ENCODE data around the gene NRSN2. TPM values are rescaled to one million over a fixed set of nuclear protein-coding genes. Genes with fewer than 3 reads are reported as not detected.
"Not testable (repeated sequence)": the region's sequence is repeated elsewhere in the genome, so short reads cannot be mapped to it uniquely, and the experiment has no call there.

The NRSN2 gene
- total RNA-seq, 1 donor from 2014 or later, result 50.8 TPM

DNA sequence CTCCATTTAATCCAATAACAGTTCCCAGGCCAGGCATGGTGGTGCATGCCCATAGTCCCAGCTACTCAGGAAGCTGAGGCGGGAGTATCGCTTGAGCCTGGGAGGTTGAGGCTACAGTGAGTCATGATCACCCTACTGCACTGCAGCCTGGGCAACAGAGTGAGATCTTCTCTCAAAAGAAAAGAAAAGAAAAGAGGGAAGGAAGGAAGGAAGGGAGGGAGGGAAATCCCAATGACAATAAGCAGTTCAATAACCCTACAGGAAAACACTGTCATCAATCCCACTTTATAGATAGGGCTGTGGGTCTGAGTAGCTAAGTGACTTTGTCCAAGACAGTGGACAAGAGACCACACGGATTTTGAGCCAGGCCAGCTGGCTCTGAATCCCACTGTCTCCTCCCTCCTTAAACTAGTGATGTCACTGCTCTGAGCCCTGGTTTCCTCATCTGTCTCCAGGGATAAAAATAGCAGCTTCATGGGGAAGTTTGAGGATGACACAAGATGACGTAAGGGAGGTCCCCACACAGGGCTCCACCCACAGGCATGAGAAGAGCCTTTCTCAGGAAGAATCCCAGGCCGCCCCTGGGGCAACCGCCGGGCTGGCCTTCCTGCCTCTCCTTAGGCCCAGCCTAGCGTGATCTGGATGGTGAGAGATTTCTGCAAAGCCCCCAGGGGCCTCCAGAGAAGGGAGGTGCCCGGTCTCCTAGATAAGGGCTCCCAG, 26.4 kb downstream of the NRSN2 start:
- peak; percentile 77 for DNase-seq (ENCODE audit: extremely low read depth, low read depth, low spot score)

DNA sequence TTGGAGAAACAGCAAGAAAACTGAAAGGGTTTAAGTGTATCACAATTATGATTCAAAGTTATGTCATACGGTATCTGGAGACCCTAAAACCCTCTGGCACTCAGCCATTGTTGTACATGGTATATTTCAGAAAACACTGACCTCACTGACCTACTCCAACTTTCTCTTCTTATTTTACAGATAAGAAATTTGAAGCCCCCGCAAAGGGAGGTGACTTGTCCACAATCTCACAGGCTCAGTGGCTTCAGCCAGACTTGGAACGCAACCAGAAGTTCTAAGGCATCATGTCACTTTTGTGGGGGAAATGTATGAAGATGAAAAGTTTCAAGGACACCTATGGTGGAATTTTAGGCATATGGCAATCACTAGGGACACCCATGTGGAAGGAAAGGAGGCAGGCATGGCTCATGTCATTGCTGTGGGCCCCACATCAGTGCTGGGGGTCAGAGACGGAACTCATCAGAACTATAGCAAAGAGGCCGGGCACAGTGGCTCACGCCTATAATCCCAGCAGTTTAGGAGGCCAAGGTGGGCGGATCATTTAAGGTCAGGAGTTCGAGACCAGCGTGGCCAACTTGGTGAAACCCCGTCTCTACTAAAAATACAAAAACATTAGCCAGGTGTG, 28.5 kb downstream of the NRSN2 start:
- DNase-seq (ENCODE audit: extremely low read depth, low read depth, low spot score), result no peak

DNA sequence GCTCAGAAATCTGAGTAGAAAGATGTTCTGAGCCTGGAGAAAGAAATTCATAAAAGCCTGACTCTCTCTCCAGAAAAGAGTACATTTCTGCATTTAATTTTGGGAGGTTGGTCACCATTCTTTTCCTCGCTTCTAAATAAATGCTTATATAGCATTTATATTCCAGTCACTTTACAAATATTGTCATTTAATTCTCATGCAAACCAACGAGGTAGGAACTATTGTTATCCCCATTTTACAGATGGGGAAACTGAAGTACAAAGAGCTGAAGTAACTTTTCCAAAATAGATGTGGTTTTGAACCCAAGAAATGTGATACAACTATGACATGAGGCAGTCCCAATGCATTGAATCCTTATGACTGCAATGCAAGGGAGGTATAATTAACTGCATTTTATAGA, 29.2 kb downstream of the NRSN2 start:
- no peak for DNase-seq (ENCODE audit: extremely low read depth, low read depth, low spot score)

DNA sequence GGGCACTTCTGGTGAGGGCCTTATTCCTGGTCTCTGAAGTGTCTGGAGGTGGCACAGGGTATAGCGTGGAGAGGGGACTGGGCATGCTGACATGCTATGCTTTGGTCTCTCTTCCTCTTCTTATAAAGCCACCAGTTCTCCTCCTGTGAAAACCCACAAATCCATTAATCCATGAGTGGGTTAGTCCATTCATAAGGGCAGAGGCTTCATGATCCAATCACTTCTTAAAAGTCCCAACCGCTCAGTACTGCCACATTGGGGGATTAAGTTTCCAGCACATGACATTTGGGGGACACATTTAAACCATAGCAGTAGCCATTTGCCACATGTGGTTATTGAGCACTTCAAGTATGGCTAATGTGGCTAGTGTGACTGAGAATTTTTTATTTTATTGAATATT, 29.8 kb downstream of the NRSN2 start:
- DNase-seq (ENCODE audit: extremely low read depth, low read depth, low spot score), result no peak

DNA sequence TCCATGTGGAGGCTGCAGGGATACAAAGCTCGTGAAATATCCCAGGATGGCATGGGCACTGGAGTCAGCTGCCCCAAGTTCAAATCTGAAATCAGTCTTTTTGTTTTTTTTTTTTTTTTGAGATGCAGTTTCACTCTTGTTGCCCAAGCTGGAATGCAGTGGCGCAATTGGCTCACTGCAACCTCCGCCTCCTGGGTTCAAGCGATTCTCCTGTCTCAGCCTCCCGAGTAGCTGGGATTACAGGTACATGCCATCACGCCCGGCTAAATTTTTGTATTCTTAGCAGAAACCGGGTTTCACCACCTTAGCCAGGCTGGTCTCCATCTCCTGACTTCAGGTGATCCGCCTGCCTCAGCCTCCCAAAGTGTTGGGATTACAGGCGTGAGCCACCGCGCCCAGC, 30.7 kb downstream of the NRSN2 start:
- not testable (repeated sequence) for DNase-seq (ENCODE audit: extremely low read depth, low read depth, low spot score)

DNA sequence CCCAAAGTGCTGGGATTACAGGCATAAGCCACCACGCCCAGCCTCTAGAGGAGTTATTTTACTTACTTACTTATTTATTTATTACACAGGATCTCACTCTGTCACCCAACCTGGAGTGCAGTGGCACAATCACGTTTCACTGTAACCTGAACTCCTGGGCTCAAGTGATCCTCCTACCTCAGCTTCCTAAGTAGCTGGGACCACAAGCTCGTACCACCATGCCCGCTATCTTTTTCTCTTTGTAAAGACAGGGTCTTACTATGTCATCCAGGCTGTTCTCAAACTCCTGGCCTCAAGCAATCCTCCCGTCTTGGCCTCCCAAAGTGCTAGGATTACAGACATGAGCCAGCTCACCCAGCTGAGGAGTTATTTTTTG, 32.0 kb downstream of the NRSN2 start:
- no peak for DNase-seq (ENCODE audit: extremely low read depth, low read depth, low spot score)

DNA sequence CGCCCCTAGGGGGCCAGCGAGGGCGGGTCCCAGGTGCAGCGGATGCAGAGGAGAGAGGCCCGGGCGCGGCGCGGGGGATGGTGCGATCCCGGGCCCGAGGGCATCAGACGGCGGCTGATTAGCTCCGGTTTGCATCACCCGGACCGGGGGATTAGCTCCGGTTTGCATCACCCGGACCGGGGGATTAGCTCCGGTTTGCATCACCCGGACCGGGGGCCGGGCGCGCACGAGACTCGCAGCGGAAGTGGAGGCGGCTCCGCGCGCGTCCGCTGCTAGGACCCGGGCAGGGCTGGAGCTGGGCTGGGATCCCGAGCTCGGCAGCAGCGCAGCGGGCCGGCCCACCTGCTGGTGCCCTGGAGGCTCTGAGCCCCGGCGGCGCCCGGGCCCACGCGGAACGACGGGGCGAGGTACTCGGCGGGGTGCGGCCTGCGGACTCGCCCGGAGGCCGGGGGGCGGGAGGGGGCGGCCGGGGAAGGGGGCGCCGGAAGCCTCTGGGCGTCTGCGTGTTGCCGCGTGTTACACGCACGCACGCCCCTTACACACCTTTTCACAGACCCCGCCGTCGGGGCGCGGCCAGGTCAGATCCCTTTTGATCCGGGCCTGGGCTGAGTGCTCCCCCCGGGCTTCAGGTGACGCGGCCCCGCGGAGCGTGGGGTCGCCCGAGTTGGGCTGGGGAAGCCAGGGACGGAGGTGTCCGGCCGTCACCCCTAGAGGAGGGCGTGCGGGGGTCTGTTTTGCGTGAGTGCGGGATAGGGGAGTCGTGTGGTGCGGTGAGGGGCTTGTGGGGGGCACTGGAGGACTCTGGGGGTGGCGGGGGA, 34.1 kb downstream of the NRSN2 start:
- no peak for DNase-seq (ENCODE audit: extremely low read depth, low read depth, low spot score)

DNA sequence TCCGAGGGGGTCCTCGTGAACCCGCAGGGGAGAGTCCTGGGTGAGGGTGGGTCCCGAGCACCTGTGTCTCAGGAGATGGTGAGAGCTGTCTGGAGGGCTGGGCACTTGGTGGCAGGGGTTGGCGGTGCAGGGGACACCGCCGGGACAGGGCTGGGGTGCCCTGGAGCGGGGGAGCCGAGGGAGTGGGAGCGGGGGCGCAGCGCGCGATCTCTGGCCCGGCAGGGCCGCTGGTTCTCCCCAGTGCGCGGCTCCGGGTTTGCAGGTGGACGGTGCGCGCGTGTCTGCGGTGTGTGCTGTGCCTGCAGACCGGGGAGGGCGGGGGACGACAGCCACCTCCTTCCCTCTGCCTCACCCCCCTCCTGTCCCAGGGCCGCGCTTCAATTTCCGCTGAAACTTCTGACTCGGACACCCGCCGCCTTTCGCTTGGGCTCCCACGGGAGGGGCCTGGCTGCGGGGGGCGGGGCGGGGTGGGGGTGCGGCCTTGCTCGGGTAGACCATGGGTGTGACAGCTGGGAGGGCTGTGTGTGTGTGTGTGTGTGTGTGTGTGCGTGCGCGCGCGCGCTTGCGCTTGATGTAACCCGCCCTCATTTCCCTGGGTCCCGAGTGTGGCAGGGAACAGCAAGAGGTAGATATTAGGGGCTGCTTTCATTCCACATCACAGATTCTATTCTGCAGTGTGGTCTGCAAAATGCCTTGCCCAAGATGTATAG, 34.8 kb downstream of the NRSN2 start:
- DNase-seq (ENCODE audit: extremely low read depth, low read depth, low spot score), result no peak

DNA sequence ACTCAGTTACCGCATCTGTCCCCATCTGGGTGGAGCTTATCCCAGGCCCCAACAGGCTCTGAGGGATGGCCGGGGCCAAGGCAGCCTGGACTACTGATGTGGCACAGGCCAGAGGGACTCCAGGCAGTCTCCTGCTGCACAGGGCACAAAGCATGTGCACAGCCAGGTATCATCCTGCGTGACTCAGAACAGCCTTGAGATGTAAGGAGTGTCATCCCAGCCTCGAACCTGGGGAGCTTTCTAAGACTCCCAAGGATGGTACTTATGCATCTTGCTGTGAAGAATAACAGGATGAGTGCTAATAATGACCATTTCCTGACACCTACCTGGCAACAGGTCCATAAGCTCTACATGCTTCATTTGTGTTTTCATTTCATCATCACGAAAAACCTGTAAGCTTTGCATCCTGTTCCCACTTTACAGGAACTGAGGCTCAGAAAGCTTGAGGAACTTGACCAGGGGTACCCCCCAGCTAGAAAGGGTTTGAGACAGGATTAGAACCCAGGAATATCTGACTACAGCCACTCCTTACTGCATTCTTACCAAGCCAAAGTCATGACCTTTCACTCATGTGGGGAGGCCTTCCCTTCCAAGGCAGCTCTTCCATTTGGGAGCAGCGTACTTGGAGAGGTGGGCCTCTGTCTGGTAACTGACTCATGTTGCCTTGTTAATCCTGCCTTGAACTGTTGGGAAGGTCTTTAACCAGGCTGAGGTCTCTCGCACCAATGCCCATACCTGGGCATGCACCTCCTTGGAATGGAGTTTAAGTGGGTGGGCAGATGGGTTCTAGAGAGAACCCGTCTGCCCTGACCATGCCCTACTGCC, 35.6 kb downstream of the NRSN2 start:
- DNase-seq (ENCODE audit: extremely low read depth, low read depth, low spot score), result no peak

DNA sequence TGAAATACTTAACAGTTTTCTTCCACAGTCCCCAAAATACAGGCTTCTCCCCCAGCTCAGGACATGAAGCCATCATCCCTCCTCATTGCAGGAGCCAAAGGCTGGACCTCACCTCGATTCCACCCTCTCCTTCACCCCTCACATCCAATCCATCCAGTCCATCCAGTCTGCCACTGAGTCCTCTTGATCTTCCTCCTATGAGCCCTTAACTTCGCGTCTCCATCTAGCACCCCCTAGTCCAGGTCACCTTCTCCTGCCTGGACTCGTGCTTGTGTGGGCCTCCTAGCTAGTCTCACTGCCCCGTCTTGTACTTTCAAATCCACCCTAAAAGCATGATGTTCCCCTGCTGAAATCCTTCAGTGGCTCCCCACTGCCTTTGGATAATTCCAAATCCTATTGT, 37.0 kb downstream of the NRSN2 start:
- DNase-seq (ENCODE audit: extremely low read depth, low read depth, low spot score), result no peak

DNA sequence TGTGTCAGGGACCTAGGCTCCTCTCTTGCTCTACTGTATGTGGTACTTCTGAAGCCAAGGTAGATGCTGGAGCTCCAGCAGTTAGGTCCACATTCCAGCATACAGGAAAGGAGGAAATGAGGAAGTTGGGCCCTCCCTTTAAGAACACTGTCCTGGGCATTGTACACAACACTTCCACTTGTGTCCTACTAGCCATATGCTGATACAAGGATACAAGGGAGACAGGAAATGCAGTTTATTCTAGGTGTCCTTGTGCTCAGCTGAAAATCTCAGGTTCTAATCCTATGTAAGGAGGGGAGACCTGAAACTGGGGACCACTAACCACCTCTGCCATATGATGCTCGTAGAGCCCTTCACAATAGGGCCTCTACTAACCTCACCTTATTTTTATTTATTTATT, 37.8 kb downstream of the NRSN2 start:
- DNase-seq (ENCODE audit: extremely low read depth, low read depth, low spot score), result no peak

DNA sequence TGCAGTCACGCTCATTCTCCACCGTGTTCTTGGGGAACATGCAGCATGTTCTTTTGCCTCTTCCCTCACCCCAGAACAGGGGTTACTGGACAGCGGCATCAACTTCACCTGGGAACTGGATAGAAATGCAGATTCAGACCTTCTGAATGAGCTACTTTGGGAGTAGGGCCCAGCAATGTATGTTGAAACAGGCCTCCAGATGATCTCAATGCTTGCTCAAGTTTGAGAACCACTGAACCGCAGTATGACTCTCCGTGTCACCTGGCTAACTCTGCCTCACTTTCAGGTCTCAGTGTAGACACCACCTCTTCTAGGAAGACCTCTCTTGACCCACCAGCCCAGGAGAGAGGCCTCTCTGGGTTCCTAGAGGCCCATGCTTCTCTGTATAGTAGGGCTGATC, 38.5 kb downstream of the NRSN2 start:
- no peak for DNase-seq (ENCODE audit: extremely low read depth, low read depth, low spot score)

DNA sequence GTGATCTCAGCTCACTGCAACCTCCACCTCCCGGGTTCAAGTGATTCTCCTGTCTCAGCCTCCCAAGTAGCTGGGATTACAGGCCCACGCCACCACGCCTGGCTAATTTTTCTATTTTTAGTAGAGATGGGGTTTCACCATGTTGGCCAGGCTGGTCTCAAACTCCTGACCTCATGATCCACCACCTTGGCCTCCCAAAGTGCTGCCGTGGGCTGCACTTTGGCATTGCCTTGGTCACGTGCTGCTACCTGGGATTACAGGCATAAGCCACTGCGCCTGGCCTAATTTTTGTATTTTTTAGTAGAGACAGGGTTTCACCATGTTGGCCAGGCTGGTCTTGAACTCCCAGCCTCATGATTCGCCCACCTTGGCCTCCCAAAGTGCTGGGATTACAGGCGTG, 39.7 kb downstream of the NRSN2 start:
- not testable (repeated sequence) for DNase-seq (ENCODE audit: extremely low read depth, low read depth, low spot score)

DNA sequence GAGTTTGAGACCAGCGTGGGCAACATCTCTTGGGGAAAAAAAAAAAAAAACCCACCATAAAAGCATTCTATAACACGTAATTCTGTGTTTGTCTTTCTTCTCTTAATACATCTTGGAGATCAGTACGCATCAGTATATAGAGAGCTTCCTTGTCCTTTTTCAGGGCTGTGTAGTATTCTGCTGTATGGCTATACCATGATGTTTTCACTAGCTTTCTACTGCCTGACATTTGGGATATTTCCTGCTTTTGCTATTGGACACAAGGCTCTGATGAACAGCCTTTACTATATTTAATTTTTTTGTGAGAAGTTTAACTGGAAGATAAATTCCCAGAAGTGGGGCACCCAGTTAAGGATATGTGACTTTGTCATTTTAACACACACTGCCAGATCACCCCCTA, 40.6 kb downstream of the NRSN2 start:
- no peak for DNase-seq (ENCODE audit: extremely low read depth, low read depth, low spot score)

DNA sequence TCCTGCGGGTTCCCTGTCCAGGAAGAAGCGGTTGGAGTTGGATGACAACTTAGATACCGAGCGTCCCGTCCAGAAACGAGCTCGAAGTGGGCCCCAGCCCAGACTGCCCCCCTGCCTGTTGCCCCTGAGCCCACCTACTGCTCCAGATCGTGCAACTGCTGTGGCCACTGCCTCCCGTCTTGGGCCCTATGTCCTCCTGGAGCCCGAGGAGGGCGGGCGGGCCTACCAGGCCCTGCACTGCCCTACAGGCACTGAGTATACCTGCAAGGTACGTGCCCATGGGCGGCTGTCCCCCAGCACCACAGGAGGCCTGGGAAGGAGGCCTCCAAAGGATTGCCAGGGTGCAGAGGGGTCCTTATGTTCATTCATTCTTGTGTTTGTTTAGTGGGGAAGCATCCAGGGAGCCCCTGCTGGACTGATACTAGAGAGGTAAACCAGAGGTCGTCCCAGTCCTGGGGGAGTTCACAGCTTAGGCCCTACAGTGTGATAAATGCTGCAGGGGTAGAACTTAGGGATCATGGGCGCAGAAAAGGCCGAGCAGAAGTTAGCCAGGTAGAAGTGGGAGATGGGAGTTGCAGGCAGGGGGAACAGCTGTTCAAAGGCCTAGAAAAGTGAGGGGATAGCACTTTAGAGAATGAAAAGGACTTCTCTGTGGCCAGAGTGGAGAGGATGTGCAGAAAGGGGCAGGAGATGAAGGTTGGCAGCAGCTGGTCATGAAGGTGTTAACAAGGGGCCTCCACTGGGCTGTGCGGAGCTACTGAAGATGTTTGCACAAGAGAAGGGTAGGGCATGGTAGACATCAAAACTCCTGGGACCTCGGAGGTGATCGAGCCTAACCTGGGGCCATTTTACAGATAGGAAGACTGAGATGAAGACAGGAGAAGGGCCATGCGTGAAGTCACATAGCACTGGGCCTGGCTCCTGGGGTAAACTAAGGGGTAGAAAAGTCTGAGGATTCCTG, 41.4 kb downstream of the NRSN2 start:
- no peak for DNase-seq (ENCODE audit: extremely low read depth, low read depth, low spot score)

DNA sequence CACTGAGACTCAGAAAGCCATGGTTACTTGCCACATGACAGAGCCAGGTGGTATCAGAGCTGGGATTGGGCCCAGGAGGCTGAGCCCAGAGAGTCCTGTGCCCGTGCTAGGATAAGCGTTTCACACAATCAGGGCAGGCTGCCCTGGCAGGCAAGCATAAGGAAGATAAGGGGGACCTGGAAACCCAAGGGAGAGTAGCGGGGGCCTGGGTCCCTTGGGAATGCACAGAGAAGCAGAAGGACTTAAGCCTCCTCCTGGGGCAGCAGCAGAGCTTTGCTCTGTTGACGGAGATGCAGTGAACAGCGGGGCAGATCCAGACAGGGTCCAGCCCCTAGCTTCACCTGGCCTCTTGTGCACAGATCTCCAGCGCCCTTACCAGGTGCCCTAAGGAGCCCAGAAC, 42.3 kb downstream of the NRSN2 start:
- no peak for DNase-seq (ENCODE audit: extremely low read depth, low read depth, low spot score)

DNA sequence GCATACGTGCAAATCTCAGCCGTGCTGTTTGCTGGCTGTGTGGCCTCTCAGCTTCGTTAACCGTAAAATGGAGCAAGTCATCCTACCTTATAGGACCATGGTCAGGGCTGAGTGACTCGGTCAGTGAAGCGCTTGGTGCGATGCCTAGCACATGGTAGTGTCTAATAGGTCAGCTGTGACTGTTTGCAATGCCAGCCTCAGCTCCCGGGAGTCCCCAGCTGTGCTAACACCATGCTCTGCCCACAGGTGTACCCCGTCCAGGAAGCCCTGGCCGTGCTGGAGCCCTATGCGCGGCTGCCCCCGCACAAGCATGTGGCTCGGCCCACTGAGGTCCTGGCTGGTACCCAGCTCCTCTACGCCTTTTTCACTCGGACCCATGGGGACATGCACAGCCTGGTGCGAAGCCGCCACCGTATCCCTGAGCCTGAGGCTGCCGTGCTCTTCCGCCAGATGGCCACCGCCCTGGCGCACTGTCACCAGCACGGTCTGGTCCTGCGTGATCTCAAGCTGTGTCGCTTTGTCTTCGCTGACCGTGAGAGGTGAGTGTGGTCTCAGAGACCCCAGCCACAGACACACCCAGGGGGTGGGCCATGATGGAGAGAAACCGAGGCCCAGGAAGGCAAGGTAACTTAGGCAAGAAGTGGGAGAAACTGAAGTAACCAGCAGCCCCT, 44.3 kb downstream of the NRSN2 start:
- DNase-seq (ENCODE audit: extremely low read depth, low read depth, low spot score), result no peak

DNA sequence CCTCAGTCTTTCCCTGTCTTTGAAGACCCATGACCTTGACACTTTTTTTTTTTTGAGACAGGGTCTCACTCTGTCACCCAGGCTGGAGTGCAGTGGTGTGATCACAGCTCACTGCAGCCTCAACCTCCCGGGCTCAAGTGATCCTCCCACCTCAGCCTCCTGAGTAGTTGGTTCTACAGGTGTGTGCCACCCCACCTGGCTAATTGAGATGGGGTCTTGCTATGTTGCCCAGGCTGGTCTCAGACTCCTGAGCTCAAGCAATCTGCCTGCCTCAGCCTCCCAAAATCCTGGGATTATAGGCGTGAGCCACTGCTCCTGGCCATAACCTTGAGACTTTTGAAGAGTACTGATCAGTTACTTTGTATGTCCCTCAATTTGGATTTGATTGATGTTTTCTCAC, 46.4 kb downstream of the NRSN2 start:
- not testable (repeated sequence) for DNase-seq (ENCODE audit: extremely low read depth, low read depth, low spot score)

DNA sequence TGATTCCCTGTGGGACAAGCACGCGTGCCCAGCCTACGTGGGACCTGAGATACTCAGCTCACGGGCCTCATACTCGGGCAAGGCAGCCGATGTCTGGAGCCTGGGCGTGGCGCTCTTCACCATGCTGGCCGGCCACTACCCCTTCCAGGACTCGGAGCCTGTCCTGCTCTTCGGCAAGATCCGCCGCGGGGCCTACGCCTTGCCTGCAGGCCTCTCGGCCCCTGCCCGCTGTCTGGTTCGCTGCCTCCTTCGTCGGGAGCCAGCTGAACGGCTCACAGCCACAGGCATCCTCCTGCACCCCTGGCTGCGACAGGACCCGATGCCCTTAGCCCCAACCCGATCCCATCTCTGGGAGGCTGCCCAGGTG, 49.3 kb downstream of the NRSN2 start:
- no peak for DNase-seq (ENCODE audit: extremely low read depth, low read depth, low spot score)
